ENCODE results near the gene ACAN. TPM values are rescaled to one million over a fixed set of nuclear protein-coding genes. Genes with fewer than 3 reads are reported as not detected.

Gene ACAN
- total RNA-seq, 2 donors from 2014 or later = 1.6 TPM; not detected in 1

GRCh38 chr15:88765212-88765611 is 38.0 kb upstream of the ACAN start:
- Histone ChIP-seq H3K9me3 (no peaks in the 10 kb centered on the region), H3K4me3 (no peak overlapping the region), H3K36me3 (replicated peaks in 1 of 2; ENCODE audit: insufficient read depth in 1 of 2, low read depth in 2 of 2) (no peaks in the 10 kb centered on the region), H3K27ac (no peak overlapping the region), H3K4me1 (no peaks in the 10 kb centered on the region), H3K27me3 (no peaks in the 10 kb centered on the region)
- TF ChIP-seq, protein P1, sequence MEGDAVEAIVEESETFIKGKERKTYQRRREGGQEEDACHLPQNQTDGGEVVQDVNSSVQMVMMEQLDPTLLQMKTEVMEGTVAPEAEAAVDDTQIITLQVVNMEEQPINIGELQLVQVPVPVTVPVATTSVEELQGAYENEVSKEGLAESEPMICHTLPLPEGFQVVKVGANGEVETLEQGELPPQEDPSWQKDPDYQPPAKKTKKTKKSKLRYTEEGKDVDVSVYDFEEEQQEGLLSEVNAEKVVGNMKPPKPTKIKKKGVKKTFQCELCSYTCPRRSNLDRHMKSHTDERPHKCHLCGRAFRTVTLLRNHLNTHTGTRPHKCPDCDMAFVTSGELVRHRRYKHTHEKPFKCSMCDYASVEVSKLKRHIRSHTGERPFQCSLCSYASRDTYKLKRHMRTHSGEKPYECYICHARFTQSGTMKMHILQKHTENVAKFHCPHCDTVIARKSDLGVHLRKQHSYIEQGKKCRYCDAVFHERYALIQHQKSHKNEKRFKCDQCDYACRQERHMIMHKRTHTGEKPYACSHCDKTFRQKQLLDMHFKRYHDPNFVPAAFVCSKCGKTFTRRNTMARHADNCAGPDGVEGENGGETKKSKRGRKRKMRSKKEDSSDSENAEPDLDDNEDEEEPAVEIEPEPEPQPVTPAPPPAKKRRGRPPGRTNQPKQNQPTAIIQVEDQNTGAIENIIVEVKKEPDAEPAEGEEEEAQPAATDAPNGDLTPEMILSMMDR (IDR thresholded peaks at IDR 0.05) = no peak
- no peak for TF ChIP-seq POLR2A (IDR thresholded peaks at IDR 0.05)
- DNase-seq = no peak
- intact Hi-C loops (cut with DNase I) = no loop called here
- no peak for ATAC-seq
- WGBS, 2 donors = 43 to 48% methylated on average over 2 of the region's 2 CpGs

GRCh38 chr15:88769161-88769971 is 33.9 kb upstream of the ACAN start:
- no peak overlapping the region for H3K27ac ChIP-seq
- no peaks in the 10 kb centered on the region for H3K9me3 ChIP-seq
- TF ChIP-seq POLR2A (IDR thresholded peaks at IDR 0.05) = no peak
- TF ChIP-seq, protein P1 (IDR thresholded peaks at IDR 0.05) = no peak
- ATAC-seq (no peak), DNase-seq (no peak)
- WGBS, 2 donors = 6 to 13% methylated on average over 30 to 38 of the region's 38 CpGs
- H3K27me3 ChIP-seq = no peaks in the 10 kb centered on the region
- intact Hi-C loops (cut with DNase I) = no loop called here
- no peaks in the 10 kb centered on the region for H3K4me1 ChIP-seq
- no peaks in the 10 kb centered on the region for H3K36me3 ChIP-seq (replicated peaks in 1 of 2; ENCODE audit: insufficient read depth in 1 of 2, low read depth in 2 of 2)
- H3K4me3 ChIP-seq = no peak overlapping the region

- no peaks in the 10 kb centered on the region for H3K27me3 ChIP-seq
- ATAC-seq (no peak), DNase-seq (no peak)
- TF ChIP-seq POLR2A (IDR thresholded peaks at IDR 0.05) = no peak
- TF ChIP-seq, protein P1 (IDR thresholded peaks at IDR 0.05) = no peak
- H3K36me3 ChIP-seq (replicated peaks in 1 of 2; ENCODE audit: insufficient read depth in 1 of 2, low read depth in 2 of 2) = no peaks in the 10 kb centered on the region
- intact Hi-C loops (cut with DNase I) = no loop called here
- 76 to 82% methylated on average over 4 of the region's 4 CpGs for WGBS, 2 donors
- H3K27ac ChIP-seq = no peak overlapping the region
- no peaks in the 10 kb centered on the region for H3K4me1 ChIP-seq
- H3K4me3 ChIP-seq = no peak overlapping the region
- H3K9me3 ChIP-seq = peaks cover 0 to 8% (median 0%) of the 10 kb centered on the region in 3 donors
Observed at GRCh38 chr15:88775776-88776175, 27.5 kb upstream of the ACAN start.

DNA sequence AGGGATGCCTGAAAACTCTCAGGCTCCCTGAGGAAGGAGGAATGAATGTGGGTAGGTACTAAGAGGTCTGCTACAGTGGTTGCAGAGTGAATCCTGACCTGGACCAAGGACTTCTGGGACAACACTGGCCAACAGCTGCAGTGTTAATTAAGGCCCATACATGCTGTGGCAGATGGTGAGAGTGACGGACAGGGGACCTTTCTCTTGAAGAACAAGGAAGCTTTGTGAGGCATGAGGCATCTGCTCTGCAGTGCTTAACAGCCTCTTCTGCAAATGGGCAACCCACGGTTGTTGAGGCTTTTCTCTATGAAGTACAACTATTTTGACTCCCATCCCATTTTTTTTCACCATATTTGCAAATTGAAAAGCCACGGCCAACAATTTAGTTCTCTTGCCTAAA is 26.6 kb upstream of the ACAN start:
- Histone ChIP-seq H3K36me3 (replicated peaks in 1 of 2; ENCODE audit: insufficient read depth in 1 of 2, low read depth in 2 of 2) (no peaks in the 10 kb centered on the region), H3K4me3 (no peak overlapping the region), H3K4me1 (no peaks in the 10 kb centered on the region), H3K9me3 (peaks cover 0 to 8% (median 0%) of the 10 kb centered on the region in 3 donors), H3K27me3 (no peaks in the 10 kb centered on the region), H3K27ac (no peak overlapping the region)
- intact Hi-C loops (cut with DNase I) = no loop called here
- ATAC-seq (no peak), DNase-seq (no peak)
- TF ChIP-seq POLR2A (IDR thresholded peaks at IDR 0.05) = no peak
- TF ChIP-seq, protein P1 (IDR thresholded peaks at IDR 0.05) = no peak
- WGBS, 2 donors = 53 to 55% methylated on average over 3 of the region's 3 CpGs

GRCh38 chr15:88779944-88780343 is 23.3 kb upstream of the ACAN start:
- Histone ChIP-seq H3K27ac (no peak overlapping the region), H3K36me3 (replicated peaks in 1 of 2; ENCODE audit: insufficient read depth in 1 of 2, low read depth in 2 of 2) (no peaks in the 10 kb centered on the region), H3K27me3 (no peaks in the 10 kb centered on the region), H3K4me3 (no peak overlapping the region), H3K4me1 (no peaks in the 10 kb centered on the region), H3K9me3 (peaks cover 0 to 8% (median 0%) of the 10 kb centered on the region in 3 donors)
- DNase-seq = no peak
- 89 to 92% methylated on average over 1 of the region's 1 CpG for WGBS, 2 donors
- intact Hi-C loops (cut with DNase I) = no loop called here
- no peak for ATAC-seq
- TF ChIP-seq POLR2A (IDR thresholded peaks at IDR 0.05) = no peak
- TF ChIP-seq, protein P1 (IDR thresholded peaks at IDR 0.05) = no peak
